ENCODE results near the gene SPATA6. TPM values are rescaled to one million over a fixed set of nuclear protein-coding genes. Genes with fewer than 3 reads are reported as not detected.
A peak's percentile ranks its signal among the peaks of the same experiment; 100 is the strongest.

The SPATA6 gene
- total RNA-seq, 4 donors from 2014 or later = 20.9 to 41.5 (median 34.0) TPM

- TF ChIP-seq CTCF (IDR thresholded peaks at IDR 0.05) = no peak
- intact Hi-C loops (cut with DNase I) = no loop called here
- no peaks in the 10 kb centered on the region for H3K27me3 ChIP-seq
- H3K27ac ChIP-seq = peak overlapping the region; percentile 86
- no peaks in the 10 kb centered on the region for H3K36me3 ChIP-seq
- H3K4me1 ChIP-seq = peaks cover 17 to 24% of the 10 kb centered on the region in 2 donors
- H3K9me3 ChIP-seq = no peaks in the 10 kb centered on the region
- 18 to 19% methylated on average over 17 of the region's 17 CpGs for WGBS, 2 donors
- H3K4me3 ChIP-seq (replicated peaks in 1 of 3) = peak overlapping the region; percentile 58 to 81 (median 71)
- DNase-seq = peak in 1 of 2 donors; percentile 6
These were observed 884 bp downstream of the SPATA6 start for GRCh38 chr1:48470950-48471690.

DNA sequence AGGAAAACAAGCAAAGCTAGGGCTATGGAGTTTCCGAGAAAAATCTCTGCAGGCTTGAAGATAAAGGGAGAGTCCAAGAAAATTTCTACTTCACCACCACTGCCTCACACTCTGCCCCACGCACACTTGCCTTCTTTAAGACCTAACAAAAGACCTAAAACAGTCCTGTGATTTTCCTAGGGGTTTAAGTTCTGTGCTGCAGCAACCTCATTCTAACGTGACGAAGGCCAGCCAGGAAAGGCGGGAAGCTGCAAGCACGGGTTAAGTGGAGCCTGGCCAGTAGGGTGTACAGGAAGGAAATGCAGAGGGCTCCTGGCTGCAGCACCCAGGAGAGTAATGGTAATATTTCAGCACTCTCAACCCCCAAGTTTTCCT, 1.5 kb downstream of the SPATA6 start:
- Histone ChIP-seq H3K4me1 (peaks cover 20 to 26% of the 10 kb centered on the region in 2 donors), H3K27ac (peak overlapping the region; percentile 86), H3K4me3 (replicated peaks in 1 of 3) (no peak overlapping the region), H3K9me3 (no peaks in the 10 kb centered on the region), H3K36me3 (no peaks in the 10 kb centered on the region), H3K27me3 (no peaks in the 10 kb centered on the region)
- TF ChIP-seq POLR2A (IDR thresholded peaks at IDR 0.05) = no peak
- TF ChIP-seq CTCF (IDR thresholded peaks at IDR 0.05) = no peak
- intact Hi-C loops (cut with DNase I) = no loop called here
- peak; percentile 32 to 36 for DNase-seq
- WGBS, 2 donors = 35 to 44% methylated on average over 6 of the region's 6 CpGs

DNA sequence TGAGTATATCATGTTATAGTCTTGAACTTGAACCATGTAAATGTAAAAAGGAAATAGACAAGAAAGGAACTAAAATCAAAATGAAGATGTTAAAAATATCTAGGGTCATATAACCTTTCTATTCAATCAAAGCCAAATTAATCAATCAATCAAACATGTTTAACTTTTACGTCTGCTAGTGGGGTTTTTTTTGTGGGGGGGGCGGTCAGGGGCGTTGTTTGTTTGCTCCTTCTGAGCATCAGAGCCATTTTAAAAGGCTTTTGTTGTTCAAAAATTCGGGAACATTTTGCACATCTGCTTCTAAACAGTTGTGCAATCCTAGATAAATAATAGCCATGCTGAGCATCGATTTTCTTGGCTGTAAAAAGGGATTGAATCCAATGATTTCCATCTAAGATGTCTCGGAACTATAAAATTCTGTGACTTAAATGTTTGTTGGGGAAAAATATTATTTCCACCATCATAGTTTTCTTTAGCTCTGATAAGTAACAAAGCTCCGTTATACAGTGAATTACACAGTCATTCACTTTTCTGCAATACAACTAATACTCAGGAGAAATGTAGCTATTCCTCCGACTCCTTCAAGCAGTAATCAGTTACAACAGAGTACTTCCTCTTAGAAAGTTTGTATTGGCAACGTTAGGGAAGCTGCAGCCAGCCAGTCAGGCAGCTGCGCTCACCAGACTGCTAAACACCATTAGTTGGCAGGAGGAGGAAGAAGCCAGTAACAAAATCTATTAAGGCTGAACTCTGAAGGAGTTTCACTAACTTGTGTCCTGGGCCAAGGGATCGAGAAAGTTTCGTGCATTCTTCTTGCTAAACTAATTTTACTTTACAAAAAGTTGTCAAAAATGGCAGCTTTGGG, 2.2 kb downstream of the SPATA6 start:
- H3K4me1 ChIP-seq = peaks cover 26 to 32% of the 10 kb centered on the region in 2 donors
- H3K27ac ChIP-seq = peak overlapping the region; percentile 86
- peak in 1 of 2 donors; percentile 47 for TF ChIP-seq POLR2A (IDR thresholded peaks at IDR 0.05)
- no peak for TF ChIP-seq CTCF (IDR thresholded peaks at IDR 0.05)
- no peak overlapping the region for H3K4me3 ChIP-seq (replicated peaks in 1 of 3)
- intact Hi-C loops (cut with DNase I) = no loop called here
- no peaks in the 10 kb centered on the region for H3K27me3 ChIP-seq
- 23 to 27% methylated on average over 12 of the region's 12 CpGs for WGBS, 2 donors
- DNase-seq = peak; percentile 70
- H3K9me3 ChIP-seq = no peaks in the 10 kb centered on the region
- H3K36me3 ChIP-seq = no peaks in the 10 kb centered on the region

- Histone ChIP-seq H3K4me3 (replicated peaks in 1 of 3) (no peak overlapping the region), H3K4me1 (peaks cover 26 to 33% of the 10 kb centered on the region in 2 donors), H3K27ac (no peak overlapping the region), H3K27me3 (no peaks in the 10 kb centered on the region), H3K9me3 (no peaks in the 10 kb centered on the region), H3K36me3 (no peaks in the 10 kb centered on the region)
- intact Hi-C loops (cut with DNase I) = no loop called here
- 97 to 98% methylated on average over 1 of the region's 1 CpG for WGBS, 2 donors
- DNase-seq = no peak
- TF ChIP-seq CTCF (IDR thresholded peaks at IDR 0.05) (no peak), POLR2A (IDR thresholded peaks at IDR 0.05) (no peak)
These were observed 5.4 kb downstream of the SPATA6 start for GRCh38 chr1:48466594-48466993.
